Measurements from ENCODE around the gene SPATA20.

SPATA20 gene

GRCh38 chr17:50540560-50541401 is 6.2 kb upstream of the SPATA20 start:
- DNase-seq, result no peak

- DNase-seq, result no peak
Observed at GRCh38 chr17:50541402-50541715, 5.6 kb upstream of the SPATA20 start.

- DNase-seq, result peak; percentile 89
Observed at GRCh38 chr17:50541716-50542688, 5.0 kb upstream of the SPATA20 start.

GRCh38 chr17:50542795-50543774 is 3.9 kb upstream of the SPATA20 start:
- no peak for DNase-seq

- no peak for DNase-seq
Observed at GRCh38 chr17:50544516-50544915, 2.5 kb upstream of the SPATA20 start.

- no peak for DNase-seq
Observed at GRCh38 chr17:50545311-50545710, 1.7 kb upstream of the SPATA20 start.

GRCh38 chr17:50546701-50547034 is 306 bp upstream of the SPATA20 start:
- DNase-seq, result no peak

- no peak for DNase-seq
Observed at GRCh38 chr17:50547736-50548083, 736 bp downstream of the SPATA20 start.

GRCh38 chr17:50548831-50549230 is 1.9 kb downstream of the SPATA20 start:
- DNase-seq, result no peak

GRCh38 chr17:50549256-50549941 is 2.4 kb downstream of the SPATA20 start:
- no peak for DNase-seq

GRCh38 chr17:50549969-50550368 is 3.0 kb downstream of the SPATA20 start:
- no peak for DNase-seq

GRCh38 chr17:50550661-50551432 is 3.9 kb downstream of the SPATA20 start:
- DNase-seq, result no peak

- DNase-seq, result no peak
Observed at GRCh38 chr17:50551433-50551815, 4.5 kb downstream of the SPATA20 start.

- DNase-seq, result no peak
Observed at GRCh38 chr17:50551884-50552283, 4.9 kb downstream of the SPATA20 start.

- DNase-seq, result no peak
Observed at GRCh38 chr17:50554201-50554600, 7.2 kb downstream of the SPATA20 start.

GRCh38 chr17:50556803-50557202 is 9.8 kb downstream of the SPATA20 start:
- DNase-seq, result no peak

GRCh38 chr17:50557630-50558029 is 10.7 kb downstream of the SPATA20 start:
- DNase-seq, result no peak

- DNase-seq, result no peak
Observed at GRCh38 chr17:50558091-50558490, 11.1 kb downstream of the SPATA20 start.

- no peak for DNase-seq
Observed at GRCh38 chr17:50558581-50558940, 11.6 kb downstream of the SPATA20 start.

- peak; percentile 47 for DNase-seq
Observed at GRCh38 chr17:50558941-50559614, 12.1 kb downstream of the SPATA20 start.

- DNase-seq, result peak; percentile 49
Observed at GRCh38 chr17:50559674-50560184, 12.8 kb downstream of the SPATA20 start.

Measured in CD4-positive, alpha-beta T cell treated with Interleukin-17A for 4 hours (primary cell).